Glomerular endothelial cell (primary cell): Measurements from ENCODE around the gene LRRC9. TPM values are rescaled to one million over a fixed set of nuclear protein-coding genes. Genes with fewer than 3 reads are reported as not detected.

Experiments used
- DNase-seq: peaks from one replicate; pipeline ENCODE4 v3.0.0-alpha.2; 2011; ENCODE audit warnings: low read depth, low spot score; ENCODE audit errors: extremely low read depth
- total RNA-seq: library from RNA; depleted of rRNA; stranded (reverse); fragments of >200 nt; gene quantifications from 2 replicates; pipeline ENCODE4 v1.2.3, GENCODE V29; 2015

LRRC9 gene
- total RNA-seq, 1 donor from 2014 or later = not detected

DNA sequence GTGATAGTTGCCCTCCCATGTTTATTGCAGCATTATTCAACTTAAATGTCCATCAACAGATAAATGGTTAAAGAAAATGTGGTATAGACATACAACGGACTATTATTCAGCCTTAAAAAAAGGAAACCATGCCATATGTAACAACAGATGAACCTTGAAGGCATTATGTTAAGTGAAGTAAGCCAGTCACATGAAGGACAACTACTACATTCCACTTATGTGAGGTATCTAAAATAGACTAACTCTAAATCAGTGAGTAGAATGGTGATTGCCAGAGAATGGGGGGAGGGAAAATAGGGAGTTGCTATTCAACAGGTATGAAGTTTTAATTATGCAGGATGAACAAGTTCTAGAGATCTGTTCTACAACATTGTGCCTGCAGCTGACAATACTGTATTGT, 181.8 kb downstream of the LRRC9 start:
- DNase-seq = no peak

DNA sequence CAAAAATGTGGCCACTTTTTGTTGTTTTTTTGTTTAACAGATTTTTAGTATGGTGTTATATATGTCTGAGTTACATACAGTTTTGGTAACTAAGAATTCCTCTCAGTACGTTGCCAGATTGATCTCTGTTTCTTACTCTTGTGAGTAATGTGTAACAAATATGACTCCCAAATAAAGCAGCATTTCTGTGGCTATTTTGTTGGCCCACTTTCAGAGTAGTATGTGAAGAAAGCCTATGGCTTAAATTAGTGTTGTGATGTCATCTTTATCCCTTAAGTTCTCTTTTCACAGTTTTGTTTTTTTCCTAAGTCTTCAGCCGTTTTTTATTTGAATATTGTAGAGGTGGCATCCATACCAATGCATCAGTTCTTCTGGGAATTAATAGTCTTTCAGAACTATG, 182.4 kb downstream of the LRRC9 start:
- no peak for DNase-seq

- DNase-seq = no peak
These were observed 186.4 kb downstream of the LRRC9 start for GRCh38 chr14:60106339-60106738.

DNA sequence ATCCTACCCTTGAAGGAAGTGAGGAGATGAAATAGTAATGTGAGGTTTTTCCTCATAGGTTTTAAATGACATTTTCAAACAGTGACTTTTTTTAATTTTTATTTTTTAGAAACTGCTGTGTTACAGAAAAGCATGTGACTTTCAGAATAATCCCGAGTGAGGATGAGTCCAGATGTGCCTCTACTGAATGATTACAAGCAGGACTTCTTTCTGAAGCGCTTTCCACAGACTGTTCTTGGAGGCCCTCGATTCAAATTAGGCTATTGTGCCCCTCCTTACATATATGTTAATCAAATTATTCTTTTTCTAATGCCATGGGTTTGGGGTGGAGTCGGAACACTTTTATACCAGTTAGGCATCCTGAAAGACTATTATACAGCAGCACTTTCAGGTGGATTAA, 187.5 kb downstream of the LRRC9 start:
- DNase-seq = no peak

GRCh38 chr14:60111732-60112131, 191.8 kb downstream of the LRRC9 start:
- DNase-seq = no peak

Other genes with a start within 250 kb of the LRRC9 start
- gene RTN1, start 49.4 kb upstream of the LRRC9 start, total RNA-seq = 3.7 and 6.5 TPM in 2 replicates
- 59.7 and 81.8 TPM in 2 replicates for gene PCNX4, start 171.8 kb downstream of the LRRC9 start, total RNA-seq
- 68.3 and 71.5 TPM in 2 replicates for gene DHRS7, start 245.3 kb downstream of the LRRC9 start, total RNA-seq